ENCODE results near the gene MEIS1.

GRCh38 chr2:66577321-66578053 is 142.6 kb downstream of the MEIS1 start:
- TF ChIP-seq POLR2AphosphoS5 (IDR thresholded peaks at IDR 0.05), result peak in 1 of 3 donors; percentile 7
- TF ChIP-seq CTCF (IDR thresholded peaks at IDR 0.05), result peak in 1 of 3 donors; percentile 4
